ELR (cell line): ENCODE data around the gene SCN9A.
"Not testable (repeated sequence)": the region's sequence is repeated elsewhere in the genome, so short reads cannot be mapped to it uniquely, and the experiment has no call there.

Experiments
- DNase-seq: peaks from one replicate; pipeline ENCODE4 v3.0.0-alpha.2; 2015; ENCODE audit warnings: low read depth

The SCN9A gene

GRCh38 chr2:166242309-166242708 is 133.4 kb downstream of the SCN9A start:
- no peak for DNase-seq

- peak; percentile 57 for DNase-seq
Observed at GRCh38 chr2:166240387-166241313, 135.1 kb downstream of the SCN9A start.

GRCh38 chr2:166239548-166239947 is 136.2 kb downstream of the SCN9A start:
- peak; percentile 97 for DNase-seq

GRCh38 chr2:166238176-166238575 is 137.6 kb downstream of the SCN9A start:
- DNase-seq, result no peak

- DNase-seq, result peak; percentile 91
Observed at GRCh38 chr2:166234112-166234846, 141.5 kb downstream of the SCN9A start.

- DNase-seq, result no peak
Observed at GRCh38 chr2:166233244-166233643, 142.5 kb downstream of the SCN9A start.

- DNase-seq, result peak; percentile 68
Observed at GRCh38 chr2:166230724-166231070, 145.0 kb downstream of the SCN9A start.

- DNase-seq, result peak; percentile 87
Observed at GRCh38 chr2:166230024-166230723, 145.6 kb downstream of the SCN9A start.

GRCh38 chr2:166229678-166230023 is 146.1 kb downstream of the SCN9A start:
- DNase-seq, result no peak

GRCh38 chr2:166224197-166224596 is 151.5 kb downstream of the SCN9A start:
- DNase-seq, result no peak

- DNase-seq, result no peak
Observed at GRCh38 chr2:166223298-166223697, 152.4 kb downstream of the SCN9A start.

GRCh38 chr2:166211079-166211478 is 164.7 kb downstream of the SCN9A start:
- DNase-seq, result no peak

GRCh38 chr2:166209944-166210343 is 165.8 kb downstream of the SCN9A start:
- DNase-seq, result not testable (repeated sequence)

- not testable (repeated sequence) for DNase-seq
Observed at GRCh38 chr2:166209367-166209766, 166.4 kb downstream of the SCN9A start.

- not testable (repeated sequence) for DNase-seq
Observed at GRCh38 chr2:166206153-166206552, 169.6 kb downstream of the SCN9A start.

GRCh38 chr2:166202778-166203177 is 173.0 kb downstream of the SCN9A start:
- no peak for DNase-seq

GRCh38 chr2:166197446-166197845 is 178.3 kb downstream of the SCN9A start:
- peak; percentile 22 for DNase-seq

GRCh38 chr2:166193407-166193806 is 182.3 kb downstream of the SCN9A start:
- no peak for DNase-seq

GRCh38 chr2:166188084-166188483 is 187.7 kb downstream of the SCN9A start:
- no peak for DNase-seq

- DNase-seq, result peak; percentile 62
Observed at GRCh38 chr2:166184789-166185188, 191.0 kb downstream of the SCN9A start.

- no peak for DNase-seq
Observed at GRCh38 chr2:166181813-166182154, 194.0 kb downstream of the SCN9A start.

GRCh38 chr2:166180951-166181812 is 194.6 kb downstream of the SCN9A start:
- peak; percentile 64 for DNase-seq
